Lung (tissue), 12 donors: ENCODE data around the gene ATG5. TPM values are rescaled to one million over a fixed set of nuclear protein-coding genes. Genes with fewer than 3 reads are reported as not detected.

ENCODE experiments used
- ATAC-seq: fragments of 200-7000 bp; cut with Tn5 transposase; one replicate; pipeline ENCODE4 v1.9.1; 2020; ENCODE audit warnings: moderate number of reproducible peaks; ENCODE audit not compliant: insufficient read depth, low FRiP score
- DNase-seq, 3 donors: peaks; one replicate each; pipeline ENCODE4 v3.0.0-alpha.2; 2013 to 2017
- H3K27ac ChIP-seq, 2 donors: one replicate each; pipeline ENCODE4 v1.5.1; 2013; ENCODE audit warnings: mild to moderate bottlenecking in 2 of 2, moderate library complexity in 2 of 2, control low read depth in 1 of 2, inconsistent platforms in 1 of 2, low read depth in 1 of 2, low read length in 1 of 2
- H3K27me3 ChIP-seq, 3 donors: one replicate each; pipeline ENCODE4 v1.5.1; 2013; ENCODE audit warnings: low read length in 2 of 3; ENCODE audit not compliant: control insufficient read depth in 3 of 3, insufficient read depth in 3 of 3
- H3K36me3 ChIP-seq, 4 donors: one replicate each; pipeline ENCODE4 v1.5.1; 2013; ENCODE audit warnings: low read length in 4 of 4, mild to moderate bottlenecking in 1 of 4, moderate library complexity in 1 of 4; ENCODE audit not compliant: control insufficient read depth in 4 of 4, insufficient read depth in 4 of 4
- H3K4me1 ChIP-seq, 5 donors: one replicate each; pipeline ENCODE4 v1.5.1; 2013; ENCODE audit warnings: low read length in 5 of 5, mild to moderate bottlenecking in 2 of 5, moderate library complexity in 1 of 5; ENCODE audit not compliant: control insufficient read depth in 5 of 5, insufficient read depth in 5 of 5
- H3K4me3 ChIP-seq: one replicate; pipeline ENCODE4 v1.5.1; 2013; ENCODE audit warnings: mild to moderate bottlenecking, control low read depth, moderate library complexity
- H3K9ac ChIP-seq, 2 donors: one replicate each; pipeline ENCODE4 v1.5.1; 2013; ENCODE audit warnings: low read length in 2 of 2, control low read depth in 1 of 2; ENCODE audit not compliant: insufficient read depth in 1 of 2
- H3K9me3 ChIP-seq, 4 donors: one replicate each; pipeline ENCODE4 v1.5.1; 2013; ENCODE audit warnings: low read length in 3 of 4, mild to moderate bottlenecking in 1 of 4, moderate library complexity in 1 of 4; ENCODE audit not compliant: control insufficient read depth in 4 of 4, insufficient read depth in 3 of 4
- CTCF ChIP-seq: IDR thresholded peaks from 2 replicates; pipeline ENCODE4 v1.5.1; 2012; ENCODE audit warnings: mild to moderate bottlenecking; ENCODE audit errors: control extremely low read depth, extremely low read depth
- WGBS, 2 donors: extraction: QIAGEN DNeasy Blood & Tissue Kit; methylation state at CpG; one replicate each; pipeline ENCODE4 v1.1.7; 2013; 5-methylcytosine and 5-hydroxymethylcytosine counted together
- polyA plus RNA-seq, 2 donors: library from polyadenylated mRNA; stranded (reverse); fragments of 200-250 nt; gene quantifications; one replicate each; pipeline ENCODE4 v1.2.1, GENCODE V29; 2013
- total RNA-seq, 2 donors: library from RNA; depleted of rRNA in 1 of 2; stranded (reverse); fragments of >200 nt in 1 of 2; gene quantifications; one replicate each; pipeline ENCODE4 v1.2.1, GENCODE V29; 2014 to 2021
- donor health status: control.
- donor health status: control.
- donor health status: Bipolar disorder and iron deficiency.
- donor health status: healthy.
- donor health status: DM: yes; HTN: yes; CAD: no.

The ATG5 gene
- total and polyA plus RNA-seq, 4 donors = 15.0 to 54.2 (median 22.3) TPM

- TF ChIP-seq CTCF = no peak
- Histone ChIP-seq H3K9me3 (no peaks in the 10 kb centered on the region), H3K4me3 (no peak overlapping the region), H3K4me1 (peaks cover 0 to 2% (median 0%) of the 10 kb centered on the region in 5 donors), H3K27ac (no peak overlapping the region), H3K36me3 (no peaks in the 10 kb centered on the region), H3K27me3 (no peaks in the 10 kb centered on the region), H3K9ac (no peak overlapping the region)
- ATAC-seq (no peak), DNase-seq (no peak)
- WGBS, 2 donors = 94 to 96% methylated on average over 5 of the region's 5 CpGs
These were observed 155.3 kb downstream of the ATG5 start for GRCh38 chr6:106170030-106170791.

GRCh38 chr6:106169517-106169916 is 156.0 kb downstream of the ATG5 start:
- no peak for DNase-seq
- Histone ChIP-seq H3K9ac (no peak overlapping the region), H3K9me3 (no peaks in the 10 kb centered on the region), H3K27me3 (no peaks in the 10 kb centered on the region), H3K4me3 (no peak overlapping the region), H3K27ac (no peak overlapping the region), H3K36me3 (no peaks in the 10 kb centered on the region), H3K4me1 (peaks cover 0 to 2% (median 0%) of the 10 kb centered on the region in 5 donors)
- no peak for ATAC-seq
- WGBS, 2 donors = 92 to 93% methylated on average over 5 of the region's 5 CpGs
- TF ChIP-seq CTCF = no peak

- no peak overlapping the region for H3K27ac ChIP-seq
- no peak for TF ChIP-seq CTCF
- no peaks in the 10 kb centered on the region for H3K27me3 ChIP-seq
- no peak for DNase-seq
- H3K4me1 ChIP-seq = peaks cover 0 to 12% (median 5%) of the 10 kb centered on the region in 5 donors
- WGBS, 2 donors = 92 to 96% methylated on average over 15 of the region's 15 CpGs
- no peaks in the 10 kb centered on the region for H3K9me3 ChIP-seq
- no peak overlapping the region for H3K9ac ChIP-seq
- H3K36me3 ChIP-seq = no peaks in the 10 kb centered on the region
- no peak for ATAC-seq
- no peak overlapping the region for H3K4me3 ChIP-seq
These were observed 157.3 kb downstream of the ATG5 start for GRCh38 chr6:106168097-106168888.
